Transverse colon (tissue), 4 donors: ENCODE measurements around the gene ADAM10.

Source experiments
- EP300 ChIP-seq: sonication (generic); formaldehyde crosslinking; IDR thresholded peaks from one replicate; pipeline ENCODE4 v1.6.1; 2017; ENCODE audit warnings: antibody characterized with exemption, low read depth
- POLR2A ChIP-seq: fragments of 450-650 bp; IDR thresholded peaks from one replicate; pipeline ENCODE4 v1.6.1; 2016; ENCODE audit warnings: antibody characterized with exemption, mild to moderate bottlenecking, moderate library complexity
- POLR2AphosphoS5 ChIP-seq, 3 donors: sonication (generic); formaldehyde crosslinking; IDR thresholded peaks; one replicate each; pipeline ENCODE4 v1.6.1; 2016; ENCODE audit warnings: antibody characterized with exemption in 3 of 3
- TF ChIP-seq, protein P1 (sequence below), 5 experiments: fragments of 200-600 bp in 3 of 5; fragments of 450-650 bp in 2 of 5; sonication (generic) in 3 of 5; IDR thresholded peaks; 1 replicate in 2 of 5; 2 replicates in 3 of 5; pipeline ENCODE4 v1.5.1; 2016 to 2017; ENCODE audit warnings: antibody characterized with exemption in 5 of 5, inconsistent platforms in 3 of 5, mild to moderate bottlenecking in 2 of 5, moderate library complexity in 1 of 5

DNA sequence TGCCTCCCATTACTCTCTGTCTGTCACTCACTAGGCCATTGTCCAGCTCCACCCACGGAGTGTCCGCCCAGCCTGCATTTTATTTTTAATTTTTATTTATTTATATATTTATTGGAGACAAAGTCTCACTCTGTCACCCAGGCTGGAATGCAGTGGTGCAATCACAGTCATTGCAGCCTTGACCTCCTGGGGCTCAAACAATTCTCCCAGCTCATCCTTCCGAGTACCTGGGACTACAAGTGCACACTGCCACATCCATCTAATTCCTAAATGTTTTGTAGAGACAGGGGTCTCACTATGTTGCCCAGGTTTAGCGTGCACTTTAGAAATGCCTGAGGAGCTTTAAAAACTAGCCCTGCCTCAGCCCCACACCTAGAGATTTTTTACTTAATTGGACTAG is 176.2 kb downstream of the ADAM10 start:
- TF ChIP-seq, protein P1, sequence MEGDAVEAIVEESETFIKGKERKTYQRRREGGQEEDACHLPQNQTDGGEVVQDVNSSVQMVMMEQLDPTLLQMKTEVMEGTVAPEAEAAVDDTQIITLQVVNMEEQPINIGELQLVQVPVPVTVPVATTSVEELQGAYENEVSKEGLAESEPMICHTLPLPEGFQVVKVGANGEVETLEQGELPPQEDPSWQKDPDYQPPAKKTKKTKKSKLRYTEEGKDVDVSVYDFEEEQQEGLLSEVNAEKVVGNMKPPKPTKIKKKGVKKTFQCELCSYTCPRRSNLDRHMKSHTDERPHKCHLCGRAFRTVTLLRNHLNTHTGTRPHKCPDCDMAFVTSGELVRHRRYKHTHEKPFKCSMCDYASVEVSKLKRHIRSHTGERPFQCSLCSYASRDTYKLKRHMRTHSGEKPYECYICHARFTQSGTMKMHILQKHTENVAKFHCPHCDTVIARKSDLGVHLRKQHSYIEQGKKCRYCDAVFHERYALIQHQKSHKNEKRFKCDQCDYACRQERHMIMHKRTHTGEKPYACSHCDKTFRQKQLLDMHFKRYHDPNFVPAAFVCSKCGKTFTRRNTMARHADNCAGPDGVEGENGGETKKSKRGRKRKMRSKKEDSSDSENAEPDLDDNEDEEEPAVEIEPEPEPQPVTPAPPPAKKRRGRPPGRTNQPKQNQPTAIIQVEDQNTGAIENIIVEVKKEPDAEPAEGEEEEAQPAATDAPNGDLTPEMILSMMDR (IDR thresholded peaks at IDR 0.05), result no peak
- TF ChIP-seq POLR2A (no peak), POLR2AphosphoS5 (IDR thresholded peaks at IDR 0.05) (no peak), EP300 (no peak)
